ENCODE results near the gene GSDME.

Gene GSDME

DNA sequence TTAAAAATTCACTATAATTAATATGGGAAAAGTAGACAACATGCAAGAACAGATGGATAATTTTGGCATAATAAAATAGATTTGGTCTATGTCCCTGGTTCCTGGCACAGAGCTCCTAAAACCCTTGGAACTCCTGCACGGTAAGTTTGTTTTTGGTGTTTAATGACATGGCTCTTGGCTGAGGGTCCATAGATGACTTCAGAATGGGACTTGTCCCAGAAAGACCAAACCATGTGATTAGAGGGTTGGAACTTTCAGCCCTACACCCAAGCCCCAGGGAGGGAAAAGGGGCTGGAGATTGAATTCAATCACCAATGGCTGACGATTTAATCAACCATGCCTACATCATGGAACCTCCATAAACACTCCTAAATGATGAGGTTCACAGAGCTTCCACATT, 12.6 kb upstream of the GSDME start:
- FAIRE-seq = no peak

DNA sequence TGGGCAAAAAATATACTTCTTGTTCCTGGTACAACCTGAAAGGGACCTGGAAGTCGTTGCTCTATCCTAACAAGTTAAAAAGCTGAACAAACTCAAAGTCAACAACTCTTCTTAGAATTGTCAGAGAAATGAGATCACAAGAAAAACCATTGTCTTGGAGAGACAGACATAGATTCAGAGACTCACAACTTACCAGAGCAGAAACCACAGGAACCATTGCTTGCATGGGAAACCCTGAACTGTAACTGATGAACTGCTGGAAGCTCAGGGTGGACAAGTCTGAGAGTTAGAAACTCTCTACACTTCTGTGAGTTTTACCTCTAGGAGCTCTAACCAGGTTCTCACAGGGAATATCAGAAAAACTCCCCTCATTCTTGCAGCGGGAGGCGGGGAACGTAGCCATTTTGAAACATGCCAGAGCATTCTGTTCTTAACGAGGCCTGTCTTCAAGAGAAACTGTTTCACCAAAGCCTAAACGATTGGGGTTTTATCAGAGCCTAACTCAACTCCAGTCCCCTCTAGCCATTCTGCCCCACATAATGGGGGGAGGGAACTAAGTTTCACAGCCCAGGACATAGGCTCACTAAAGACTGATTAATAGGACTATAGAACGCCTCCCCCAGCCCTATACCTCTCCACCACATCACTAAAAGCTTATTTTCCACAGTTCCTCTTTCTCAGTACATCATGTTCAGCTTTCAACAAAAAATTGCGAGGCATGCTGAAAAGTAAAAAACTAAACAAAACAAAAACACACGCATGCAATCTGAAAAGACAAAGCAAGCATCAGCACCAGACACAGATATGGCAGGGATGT, 12.0 kb upstream of the GSDME start:
- no peak for FAIRE-seq

DNA sequence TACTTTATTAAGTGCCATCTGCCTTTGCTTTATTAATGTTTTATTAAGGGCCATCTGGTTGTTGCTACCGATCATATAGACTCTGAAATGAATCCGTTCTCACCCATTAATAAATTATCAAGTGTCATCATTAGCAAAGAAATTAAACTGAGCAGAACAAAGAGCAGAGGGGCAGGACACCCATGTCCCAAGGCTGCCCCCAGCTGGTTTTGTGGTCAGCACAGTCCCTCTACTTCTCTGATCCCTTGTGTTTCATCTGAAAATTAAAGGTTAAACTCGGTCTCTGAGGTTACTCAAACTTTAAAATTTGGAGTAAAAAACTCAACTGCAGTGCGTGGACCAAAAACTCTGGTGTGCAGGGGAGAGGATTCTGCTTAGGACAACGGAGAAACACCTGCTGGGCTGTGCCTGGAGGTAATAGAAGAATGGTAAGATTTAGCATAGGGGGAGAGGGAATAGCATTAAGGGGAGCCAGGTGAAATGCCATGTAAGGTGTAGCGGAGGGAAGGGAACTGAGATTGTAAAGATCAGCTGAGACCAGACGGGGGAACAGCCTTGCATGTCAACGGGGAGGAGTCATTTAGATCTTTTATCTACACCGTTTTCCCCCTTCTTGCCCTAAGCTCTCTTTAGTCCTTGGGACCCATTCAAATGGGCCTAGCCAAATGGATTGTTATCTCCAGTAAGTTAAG, 10.8 kb upstream of the GSDME start:
- FAIRE-seq = no peak

DNA sequence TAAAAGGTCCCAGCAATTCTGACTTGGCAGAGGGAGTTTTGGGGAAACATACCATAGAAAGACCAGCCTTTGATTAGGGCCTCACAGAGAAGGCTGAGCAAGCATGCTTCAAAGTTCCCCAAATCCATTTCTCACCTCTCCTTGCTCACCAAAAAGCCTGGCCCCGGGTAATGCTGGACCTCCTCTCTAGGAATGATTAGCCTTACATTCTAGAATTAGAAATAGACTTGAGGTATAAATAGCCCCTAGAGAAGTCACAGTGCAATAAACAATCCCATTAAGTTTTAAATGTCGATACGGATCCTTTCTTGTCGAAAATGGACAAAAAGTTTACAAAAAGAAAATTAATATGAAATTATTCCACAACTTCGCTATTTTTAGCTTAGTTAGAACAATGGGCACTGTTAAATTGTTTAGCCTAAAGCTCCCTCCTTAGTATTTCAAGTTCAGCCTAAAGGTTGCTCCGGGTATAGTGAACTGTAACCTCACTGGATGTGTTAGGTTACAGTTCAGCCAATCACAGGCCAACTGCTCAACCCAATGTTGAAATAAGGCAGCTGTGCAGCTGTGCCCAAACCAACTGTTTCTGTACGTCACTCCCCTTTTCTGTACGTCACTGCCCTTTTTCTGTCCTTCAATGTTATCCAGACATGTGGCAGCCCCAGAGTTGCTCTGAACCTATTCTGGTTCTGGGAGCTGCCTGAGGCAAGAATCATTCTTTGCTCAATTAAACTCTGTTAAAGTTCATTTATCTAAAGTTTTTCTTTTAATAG, 7.9 kb upstream of the GSDME start:
- no peak for FAIRE-seq

- no peak for FAIRE-seq
Measured at GRCh38 chr7:24764011-24764410, 6.7 kb upstream of the GSDME start.

GRCh38 chr7:24763303-24763901, 6.1 kb upstream of the GSDME start:
- FAIRE-seq = no peak

- no peak for FAIRE-seq
Measured at GRCh38 chr7:24762771-24763170, 5.5 kb upstream of the GSDME start.

GRCh38 chr7:24760968-24761367, 3.7 kb upstream of the GSDME start:
- FAIRE-seq = no peak

DNA sequence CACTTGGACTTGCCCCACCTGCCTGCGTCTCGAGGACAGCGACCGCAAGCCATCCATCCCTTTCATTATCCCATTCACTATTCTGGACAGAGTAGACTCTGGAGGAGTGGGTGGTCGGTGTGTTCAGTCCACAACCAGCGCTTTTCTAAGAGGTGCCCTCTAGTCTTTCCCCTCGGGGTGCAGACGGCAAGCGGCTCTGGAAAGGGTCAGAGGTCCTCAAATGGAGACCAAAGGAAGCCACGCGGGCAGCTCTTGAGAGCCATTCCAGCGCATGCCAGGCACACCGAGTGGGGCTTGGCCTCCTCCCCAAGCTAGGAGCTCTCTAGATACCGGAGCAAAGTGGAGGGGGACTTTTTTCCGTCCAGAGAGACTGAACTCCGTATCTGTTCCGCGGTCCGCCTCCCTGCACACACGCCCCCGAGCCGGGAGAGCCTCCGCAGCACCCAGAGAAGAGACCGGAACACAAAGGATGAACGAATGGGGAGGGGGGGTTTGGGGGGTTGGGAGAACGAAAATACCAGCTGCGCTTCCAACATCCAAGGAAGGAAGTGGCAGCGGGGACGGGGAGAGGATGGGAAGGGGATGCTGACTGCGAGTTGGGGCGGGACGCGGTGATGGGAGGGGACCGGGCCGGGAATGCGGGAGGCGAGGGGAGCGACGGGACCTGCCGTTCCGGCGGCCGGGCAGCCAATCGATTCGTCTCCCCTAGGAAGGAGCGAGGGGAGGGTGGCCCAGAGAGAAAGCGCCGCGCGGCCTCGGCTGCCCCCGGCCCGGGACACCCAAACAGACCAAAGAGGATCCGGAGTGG, 515 bp downstream of the GSDME start:
- no peak for FAIRE-seq

GRCh38 chr7:24755541-24756407, 1.5 kb downstream of the GSDME start:
- FAIRE-seq = no peak

DNA sequence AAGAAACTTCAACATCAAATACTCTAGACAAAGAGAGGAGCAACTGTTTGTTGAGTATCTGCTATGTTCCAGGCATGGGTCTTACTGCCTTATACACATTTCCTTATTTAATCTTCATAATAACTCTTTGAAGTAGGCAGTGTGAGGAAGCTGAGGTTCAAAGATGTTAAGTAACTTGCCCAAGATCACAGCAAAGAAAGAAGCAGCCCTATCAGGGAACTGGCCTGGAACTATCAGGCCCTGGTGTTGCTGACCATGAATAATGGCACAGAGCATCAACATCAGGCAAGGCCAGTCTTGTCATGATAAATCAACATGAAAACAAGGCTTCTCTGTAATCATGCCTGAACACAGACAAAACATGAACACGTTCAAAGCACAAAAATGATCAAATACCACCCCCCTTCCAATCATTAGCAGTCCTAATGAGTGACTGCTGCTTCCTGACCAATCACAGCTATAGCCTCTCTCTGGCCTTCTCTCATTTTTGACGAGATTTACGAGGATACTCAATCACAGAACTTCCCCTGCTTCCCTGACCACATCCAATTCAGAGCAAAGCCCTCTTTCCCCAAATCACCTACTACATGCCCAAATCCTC, 2.3 kb downstream of the GSDME start:
- no peak for FAIRE-seq

- no peak for FAIRE-seq
Measured at GRCh38 chr7:24752073-24752800, 5.0 kb downstream of the GSDME start.

DNA sequence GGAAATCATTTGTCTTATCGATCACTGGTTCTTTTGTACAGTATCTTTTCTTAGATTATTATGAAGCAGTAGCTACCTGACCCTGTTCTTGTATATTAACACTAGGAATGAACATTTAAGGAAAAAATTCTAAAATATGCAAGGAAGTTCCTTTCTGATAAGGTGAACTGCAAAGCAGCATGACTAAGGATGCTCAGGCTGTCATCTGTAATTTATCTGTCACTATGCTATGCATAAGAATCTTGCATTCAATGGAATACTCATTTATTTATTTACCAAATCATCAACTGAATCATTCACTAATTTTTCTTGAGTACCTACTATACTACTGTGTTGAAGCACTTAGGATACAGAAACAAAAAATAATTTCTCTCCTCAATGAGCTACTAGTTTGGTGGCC, 5.8 kb downstream of the GSDME start:
- no peak for FAIRE-seq

- no peak for FAIRE-seq
Measured at GRCh38 chr7:24750441-24751055, 6.7 kb downstream of the GSDME start.

DNA sequence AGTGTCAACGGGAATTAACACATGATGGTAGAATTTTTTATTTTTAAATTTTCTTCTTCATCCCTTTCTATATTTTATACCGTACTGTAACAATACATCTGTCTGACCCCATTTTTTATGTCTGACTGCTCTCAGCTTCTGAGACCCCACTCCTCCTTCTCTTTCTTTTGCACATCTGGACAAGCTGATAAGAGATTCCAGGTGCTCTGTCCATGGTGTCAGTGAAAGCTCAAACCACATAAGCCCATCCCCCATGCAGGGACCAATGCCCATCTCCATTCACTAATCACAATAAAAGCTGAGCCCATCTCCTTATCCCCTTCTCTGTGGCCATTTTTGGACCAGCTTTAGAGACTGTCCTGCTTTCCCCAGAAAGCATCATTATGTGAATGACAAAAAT, 8.7 kb downstream of the GSDME start:
- FAIRE-seq = no peak

- FAIRE-seq = no peak
Measured at GRCh38 chr7:24745355-24745754, 11.9 kb downstream of the GSDME start.

- FAIRE-seq = no peak
Measured at GRCh38 chr7:24743471-24743870, 13.8 kb downstream of the GSDME start.

DNA sequence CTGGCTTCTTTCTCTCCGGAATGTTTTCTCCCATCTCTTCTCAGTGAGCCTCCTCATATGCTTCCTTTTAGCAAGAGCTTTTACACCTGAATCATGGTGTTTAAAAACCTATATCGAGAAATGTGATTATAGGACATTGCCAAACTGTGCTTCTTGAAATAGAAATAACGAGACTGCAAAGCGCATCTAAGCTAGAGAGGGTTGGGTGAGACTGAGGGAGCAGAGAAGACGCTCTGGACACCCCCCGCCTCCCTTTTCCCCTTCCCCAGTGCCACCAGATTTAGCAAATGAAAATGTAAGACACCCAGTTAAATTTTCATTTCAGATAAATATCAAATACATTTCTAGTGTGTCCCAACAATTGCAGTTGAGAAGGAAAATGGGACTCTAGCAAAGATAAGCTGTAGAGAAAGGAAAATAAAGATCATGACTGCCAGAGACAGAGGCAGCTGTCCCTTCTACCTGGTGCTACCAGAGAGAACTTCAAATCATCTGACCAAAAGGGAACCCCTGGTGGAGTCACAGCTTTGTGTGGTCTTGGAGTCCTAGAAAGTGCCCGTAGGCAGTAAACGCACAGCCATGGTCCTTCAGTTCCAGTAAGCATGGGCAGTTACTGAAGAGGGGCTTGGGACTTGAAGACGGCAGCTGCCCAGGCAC, 14.6 kb downstream of the GSDME start:
- no peak for FAIRE-seq

Measured in endometrium (tissue), 2 donors.